K562 (cell line): ENCODE measurements around the gene LIN7A.

Experiments
- BHLHE40 ChIP-seq: IDR thresholded peaks from 2 replicates; pipeline ENCODE4 v1.6.1; 2011; ENCODE audit warnings: low read length, improper control_type of control experiment
- CEBPB ChIP-seq: fragments of 450-650 bp; IDR thresholded peaks from 2 replicates; pipeline ENCODE4 v1.6.1; 2016; ENCODE audit warnings: missing genetic modification characterization, missing compliant biosample characterization
- CTCF ChIP-seq, 3 experiments: IDR thresholded peaks in 2 of 3; conservative IDR thresholded peaks in 1 of 3; 2 replicates each; pipeline ENCODE4 v1.5.1; 2011 to 2012; ENCODE audit warnings: low read length in 3 of 3, mild to moderate bottlenecking in 3 of 3, control low read depth in 2 of 3, improper control_type of control experiment in 1 of 3, inconsistent platforms in 1 of 3, low read depth in 1 of 3, mixed read lengths in 1 of 3, moderate library complexity in 1 of 3; ENCODE audit not compliant: insufficient read depth in 2 of 3
- POLR2A ChIP-seq: fragments of 450-650 bp; conservative IDR thresholded peaks from 2 replicates; pipeline ENCODE4 v1.6.1; 2016
- SMAD1 ChIP-seq: fragments of 150-350 bp; IDR thresholded peaks from 2 replicates; pipeline ENCODE4 v1.6.1; 2014; ENCODE audit warnings: low read length, low read depth; ENCODE audit not compliant: partially characterized antibody
- SPI1 ChIP-seq: IDR thresholded peaks from 2 replicates; pipeline ENCODE4 v1.6.1; 2011; ENCODE audit warnings: low read depth, low read length, control low read depth, borderline replicate concordance
- SRF ChIP-seq, 2 experiments: fragments of 250-450, 450-650 bp in 1 of 2; sonication (Bioruptor Pico) in 1 of 2; sonication (generic) in 1 of 2; formaldehyde crosslinking; IDR thresholded peaks; 2 replicates each; pipeline versions ENCODE4 v1.5.0 to v1.5.1; 2020 to 2022; ENCODE audit warnings: mild to moderate bottlenecking in 1 of 2, missing genetic modification reagents in 1 of 2
- USF2 ChIP-seq: sonication (generic); formaldehyde crosslinking; IDR thresholded peaks from 2 replicates; pipeline ENCODE4 v1.5.0; 2020; ENCODE audit warnings: missing genetic modification reagents
- ZNF253 ChIP-seq: fragments of 250-450 bp; sonication (Bioruptor Pico); conservative IDR thresholded peaks from 2 replicates; pipeline ENCODE4 v1.6.1; 2021; ENCODE audit warnings: mild to moderate bottlenecking
- ZNF655 ChIP-seq: fragments of 250-450 bp; sonication (Bioruptor Pico); IDR thresholded peaks from 2 replicates; pipeline ENCODE4 v1.5.0; 2021

DNA sequence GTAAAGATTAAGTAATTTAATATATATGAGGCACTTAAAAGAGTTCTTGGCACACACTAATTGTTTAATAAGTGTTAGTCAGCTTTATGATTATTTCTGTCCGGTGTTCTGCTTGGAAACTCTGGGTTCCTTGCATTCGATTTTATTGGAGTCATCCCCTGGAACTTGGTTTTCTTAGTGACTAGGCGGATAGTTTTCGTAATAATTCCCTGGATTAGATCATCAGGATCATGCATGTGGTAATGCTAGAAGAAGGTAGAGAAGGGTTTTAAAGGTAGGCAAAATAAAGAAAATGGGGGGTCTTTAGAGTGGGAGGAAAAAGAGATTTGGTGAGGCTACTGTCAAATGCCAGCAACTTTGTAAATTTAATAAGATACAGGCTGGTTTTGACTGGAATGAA is 132.6 kb downstream of the LIN7A start:
- TF ChIP-seq SMAD1 (no peak), ZNF253 (no peak), USF2 (CRISPR knock-in tag) (no peak), SPI1 (no peak), POLR2A (no peak), SRF (CRISPR knock-in tag; IDR thresholded peaks at IDR 0.05) (no peak), CEBPB (tag) (no peak), CTCF (IDR thresholded peaks at IDR 0.05 in 2 of 3, conservative IDR thresholded peaks at IDR 0.05 in 1 of 3; ENCODE audit: insufficient read depth in 2 of 3, low read depth in 1 of 3, low read length in 3 of 3) (no peak), BHLHE40 (no peak), ZNF655 (CRISPR knock-in tag) (no peak)
